CD4-positive, alpha-beta T cell (primary cell): ENCODE results near the gene MYO1B. TPM values are rescaled to one million over a fixed set of nuclear protein-coding genes. Genes with fewer than 3 reads are reported as not detected.

Experiments
- ATAC-seq: fragments of 200-7000 bp; cut with Tn5 transposase; one replicate; pipeline ENCODE4 v1.10.0; 2022; ENCODE audit warnings: mild to moderate bottlenecking; ENCODE audit not compliant: poor library complexity
- CTCF ChIA-PET: fragments of 350-600 bp; sonication (Branson Sonifier 250); formaldehyde crosslinking; loops from one replicate; lab custom pipeline; 2021; ENCODE audit warnings: antibody characterized with exemption, inconsistent platforms; lab: Charles Lee
- POLR2A ChIA-PET: fragments of 350-600 bp; sonication (Branson Sonifier 250); formaldehyde crosslinking; loops from one replicate; lab custom pipeline; 2021; ENCODE audit warnings: antibody characterized with exemption, inconsistent platforms; lab: Charles Lee
- DNase-seq, 14 experiments: peaks; one replicate each; pipeline ENCODE4 v3.0.0-alpha.2; 2013 to 2020; ENCODE audit warnings: mixed read lengths in 2 of 14
- H3K27ac ChIP-seq, 2 donors: one replicate each; pipeline versions ENCODE4 v1.5.1 to v1.7.0; 2013; ENCODE audit warnings: low read length in 2 of 2, low read depth in 1 of 2, mild to moderate bottlenecking in 1 of 2
- H3K27me3 ChIP-seq, 2 experiments: 1 replicate in 1 of 2; 2 replicates in 1 of 2; pipeline versions ENCODE4 v1.6.1 to v1.7.0; 2013; ENCODE audit warnings: low read length in 2 of 2, control low read depth in 1 of 2, mild to moderate bottlenecking in 1 of 2, moderate library complexity in 1 of 2; ENCODE audit not compliant: insufficient read depth in 2 of 2, control insufficient read depth in 1 of 2
- H3K36me3 ChIP-seq: one replicate; pipeline ENCODE4 v1.6.1; 2013; ENCODE audit warnings: low read length, control low read depth; ENCODE audit not compliant: insufficient read depth
- H3K4me1 ChIP-seq: one replicate; pipeline ENCODE4 v1.6.1; 2013; ENCODE audit warnings: low read length, control low read depth; ENCODE audit not compliant: insufficient read depth
- H3K4me3 ChIP-seq: one replicate; pipeline ENCODE4 v1.5.1; 2013; ENCODE audit warnings: mild to moderate bottlenecking, low read length, moderate library complexity
- H3K9me3 ChIP-seq, 2 experiments: 1 replicate in 1 of 2; 2 replicates in 1 of 2; pipeline versions ENCODE4 v1.6.1 to v1.7.0; 2013; ENCODE audit warnings: low read length in 2 of 2, mild to moderate bottlenecking in 2 of 2, control low read depth in 1 of 2, moderate library complexity in 1 of 2; ENCODE audit not compliant: control insufficient read depth in 1 of 2, insufficient read depth in 1 of 2
- H3K27ac Mint-ChIP-seq: one replicate; pipeline ENCODE4 v1.8.0; 2020; ENCODE audit warnings: mixed read lengths
- H3K27me3 Mint-ChIP-seq: one replicate; pipeline ENCODE4 v1.8.0; 2021; ENCODE audit warnings: mixed read lengths
- H3K36me3 Mint-ChIP-seq: one replicate; pipeline ENCODE4 v1.8.0; 2021; ENCODE audit warnings: low read depth, mixed read lengths
- H3K4me1 Mint-ChIP-seq: one replicate; pipeline ENCODE4 v1.8.0; 2021; ENCODE audit warnings: low read depth, mixed read lengths
- H3K4me3 Mint-ChIP-seq: one replicate; pipeline ENCODE4 v1.8.0; 2020; ENCODE audit warnings: mild to moderate bottlenecking, mixed read lengths
- H3K9me3 Mint-ChIP-seq: one replicate; pipeline ENCODE4 v1.8.0; 2020; ENCODE audit warnings: mixed read lengths
- intact Hi-C, 2 experiments: fragments of 100-400 bp; cut with DNase I in 1 of 2; cut with micrococcal nuclease in 1 of 2; formaldehyde crosslinking; loops; one replicate each; pipeline versions ENCODE4 v1.15.1 to v1.9.0; 2023 to 2025; cut with DNase I, micrococcal nuclease
- total RNA-seq, 174 experiments: library from RNA in 2 of 174; stranded (reverse) in 2 of 174; gene quantifications; one replicate each; pipeline ENCODE4 v1.2.3 and lab custom pipeline; 2021 to 2026
- TF ChIP-seq, protein P1 (sequence below): fragments of 200-600 bp; IDR thresholded peaks from one replicate; pipeline ENCODE4 v1.8.0; 2022; ENCODE audit warnings: antibody characterized with exemption, mild to moderate bottlenecking

Gene MYO1B
- total RNA-seq, 2 experiments from 2014 or later = 0.98 to 1.3 TPM

DNA sequence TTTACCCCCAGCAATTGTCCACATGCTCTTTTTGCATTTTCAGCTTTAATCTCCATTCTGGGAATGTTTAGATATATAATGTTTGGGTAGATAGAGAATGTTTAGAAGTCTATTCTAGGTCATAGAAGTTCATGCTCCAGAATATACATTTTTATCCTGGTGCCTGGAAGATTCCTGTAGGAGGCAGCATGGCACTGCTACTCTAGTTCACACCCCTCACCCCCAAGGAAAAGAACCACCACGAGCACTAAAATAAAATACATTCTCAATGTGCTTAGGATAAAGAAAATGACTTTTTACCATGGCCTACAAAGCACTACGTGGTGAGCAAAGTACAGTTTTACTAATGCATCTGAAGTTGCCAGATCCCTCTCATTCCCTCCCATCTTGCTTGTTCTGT lies 53.8 kb downstream of the MYO1B start:
- ATAC-seq (no peak), DNase-seq (no peak)
- Histone ChIP-seq H3K27me3 (no peaks in the 10 kb centered on the region), H3K4me3 (no peak overlapping the region), H3K9me3 (no peaks in the 10 kb centered on the region), H3K27ac (no peak overlapping the region), H3K36me3 (no peaks in the 10 kb centered on the region), H3K4me1 (no peaks in the 10 kb centered on the region)
- Mint-ChIP-seq H3K9me3 (no peaks in the 10 kb centered on the region), H3K4me3 (no peak overlapping the region), H3K4me1 (no peaks in the 10 kb centered on the region), H3K27ac (no peak overlapping the region), H3K36me3 (no peaks in the 10 kb centered on the region), H3K27me3 (no peaks in the 10 kb centered on the region)
- intact Hi-C loops = no loop called here
- ChIA-PET CTCF (no interaction called here), POLR2A (no interaction called here)
- TF ChIP-seq, protein P1, sequence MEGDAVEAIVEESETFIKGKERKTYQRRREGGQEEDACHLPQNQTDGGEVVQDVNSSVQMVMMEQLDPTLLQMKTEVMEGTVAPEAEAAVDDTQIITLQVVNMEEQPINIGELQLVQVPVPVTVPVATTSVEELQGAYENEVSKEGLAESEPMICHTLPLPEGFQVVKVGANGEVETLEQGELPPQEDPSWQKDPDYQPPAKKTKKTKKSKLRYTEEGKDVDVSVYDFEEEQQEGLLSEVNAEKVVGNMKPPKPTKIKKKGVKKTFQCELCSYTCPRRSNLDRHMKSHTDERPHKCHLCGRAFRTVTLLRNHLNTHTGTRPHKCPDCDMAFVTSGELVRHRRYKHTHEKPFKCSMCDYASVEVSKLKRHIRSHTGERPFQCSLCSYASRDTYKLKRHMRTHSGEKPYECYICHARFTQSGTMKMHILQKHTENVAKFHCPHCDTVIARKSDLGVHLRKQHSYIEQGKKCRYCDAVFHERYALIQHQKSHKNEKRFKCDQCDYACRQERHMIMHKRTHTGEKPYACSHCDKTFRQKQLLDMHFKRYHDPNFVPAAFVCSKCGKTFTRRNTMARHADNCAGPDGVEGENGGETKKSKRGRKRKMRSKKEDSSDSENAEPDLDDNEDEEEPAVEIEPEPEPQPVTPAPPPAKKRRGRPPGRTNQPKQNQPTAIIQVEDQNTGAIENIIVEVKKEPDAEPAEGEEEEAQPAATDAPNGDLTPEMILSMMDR = no peak

GRCh38 chr2:191299866-191300265 lies 54.7 kb downstream of the MYO1B start:
- Histone ChIP-seq H3K9me3 (no peaks in the 10 kb centered on the region), H3K27ac (no peak overlapping the region), H3K27me3 (no peaks in the 10 kb centered on the region), H3K36me3 (no peaks in the 10 kb centered on the region), H3K4me1 (no peaks in the 10 kb centered on the region), H3K4me3 (no peak overlapping the region)
- no peaks in the 10 kb centered on the region for H3K4me1 Mint-ChIP-seq
- no peak overlapping the region for H3K27ac Mint-ChIP-seq
- POLR2A ChIA-PET = no interaction called here
- CTCF ChIA-PET = interaction anchor here (0.6 kb wide), 1 partner anchor 13 kb away, joined by 3 read pairs; no protein-coding TSS in a partner anchor
- H3K4me3 Mint-ChIP-seq = no peak overlapping the region
- no peak for ATAC-seq
- intact Hi-C loops = loop anchor here in 1 of 2 experiments (5.0 kb wide), 1 partner anchor 133 kb away; no protein-coding TSS in a partner anchor
- H3K36me3 Mint-ChIP-seq = no peaks in the 10 kb centered on the region
- no peak for DNase-seq
- H3K9me3 Mint-ChIP-seq = no peaks in the 10 kb centered on the region
- TF ChIP-seq, protein P1 = no peak
- no peaks in the 10 kb centered on the region for H3K27me3 Mint-ChIP-seq

DNA sequence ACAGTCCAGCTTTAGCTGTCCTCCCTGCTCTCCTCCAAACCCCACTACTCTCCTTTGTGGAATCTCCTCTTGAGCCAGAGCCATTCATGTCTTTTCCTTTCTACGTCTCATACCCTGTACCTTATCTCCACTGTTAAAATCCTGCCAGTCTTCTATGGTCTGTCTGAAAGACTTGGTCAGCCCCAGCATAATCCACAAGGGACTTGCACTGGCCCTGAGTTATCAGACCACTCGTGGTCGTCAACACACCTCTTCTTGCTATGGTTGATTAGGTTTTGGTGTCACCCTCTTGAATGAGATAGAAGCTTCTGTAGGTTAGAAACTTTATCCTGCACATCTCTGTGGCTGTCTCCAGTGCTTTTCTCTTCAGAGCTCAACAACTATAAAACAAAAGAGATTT lies 56.8 kb downstream of the MYO1B start:
- TF ChIP-seq, protein P1 = no peak
- Histone ChIP-seq H3K27ac (no peak overlapping the region), H3K9me3 (no peaks in the 10 kb centered on the region), H3K36me3 (no peaks in the 10 kb centered on the region), H3K4me3 (no peak overlapping the region), H3K4me1 (no peaks in the 10 kb centered on the region), H3K27me3 (no peaks in the 10 kb centered on the region)
- ChIA-PET CTCF (interaction anchor here (0.6 to 3.1 kb wide), 2 partner anchors 74 to 137 kb away, joined by 3 to 11 read pairs; no protein-coding TSS in a partner anchor), POLR2A (no interaction called here)
- H3K4me3 Mint-ChIP-seq = no peak overlapping the region
- ATAC-seq = no peak
- DNase-seq = no peak
- no peaks in the 10 kb centered on the region for H3K4me1 Mint-ChIP-seq
- H3K36me3 Mint-ChIP-seq = no peaks in the 10 kb centered on the region
- no peak overlapping the region for H3K27ac Mint-ChIP-seq
- intact Hi-C loops = loop anchor here (2.0 to 5.0 kb wide), 2 partner anchors 135 to 137 kb away; no protein-coding TSS in a partner anchor
- H3K27me3 Mint-ChIP-seq = no peaks in the 10 kb centered on the region
- no peaks in the 10 kb centered on the region for H3K9me3 Mint-ChIP-seq
